OCI-LY1 (cell line): ENCODE data around the gene ATP11C.
"Not testable (repeated sequence)": the region's sequence is repeated elsewhere in the genome, so short reads cannot be mapped to it uniquely, and the experiment has no call there.

ENCODE experiments used
- CTCF ChIP-seq: fragments of 200-600 bp; sonication (generic), shearing (Covaris generic); IDR thresholded peaks from 2 replicates; pipeline ENCODE4 v1.5.1; 2017; ENCODE audit warnings: mild to moderate bottlenecking, antibody characterized with exemption, low read length, moderate library complexity, mixed read lengths
- EZH2 ChIP-seq: fragments of 200-600 bp; sonication (generic), shearing (Covaris generic); IDR thresholded peaks from 2 replicates; pipeline ENCODE4 v1.8.0; 2017; ENCODE audit warnings: borderline replicate concordance, mixed run types, mild to moderate bottlenecking, antibody characterized with exemption, low read length, moderate library complexity, mixed read lengths

GRCh38 chrX:139856826-139857225 lies 76.0 kb downstream of the ATP11C start:
- TF ChIP-seq EZH2, CTCF: not testable (repeated sequence)
